Measurements from ENCODE around the gene CDCA8. TPM values are rescaled to one million over a fixed set of nuclear protein-coding genes. Genes with fewer than 3 reads are reported as not detected.
"Not testable (repeated sequence)": the region's sequence is repeated elsewhere in the genome, so short reads cannot be mapped to it uniquely, and the experiment has no call there.

The CDCA8 gene
- polyA plus RNA-seq, 5 donors, result 13.0 to 29.2 (median 16.2) TPM

DNA sequence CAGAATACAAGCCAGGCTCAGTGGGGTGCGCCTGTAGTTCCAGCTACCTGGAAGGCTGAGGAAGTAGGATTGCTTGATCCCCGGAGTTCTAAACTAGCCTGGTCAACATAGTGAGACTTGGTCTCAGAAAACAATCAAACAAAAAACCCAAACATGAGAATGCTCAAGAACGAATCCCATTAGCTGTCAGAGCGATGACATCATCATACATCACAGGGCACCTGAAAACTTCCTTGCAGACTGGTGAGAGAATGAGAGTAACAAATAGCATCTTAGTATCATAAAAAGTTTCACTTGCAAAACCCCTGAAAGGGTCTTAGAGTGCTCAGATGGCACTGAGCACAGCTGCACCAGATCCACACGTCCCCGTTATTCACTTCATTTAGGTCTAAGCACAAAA, 21.1 kb upstream of the CDCA8 start:
- no peak for DNase-seq

DNA sequence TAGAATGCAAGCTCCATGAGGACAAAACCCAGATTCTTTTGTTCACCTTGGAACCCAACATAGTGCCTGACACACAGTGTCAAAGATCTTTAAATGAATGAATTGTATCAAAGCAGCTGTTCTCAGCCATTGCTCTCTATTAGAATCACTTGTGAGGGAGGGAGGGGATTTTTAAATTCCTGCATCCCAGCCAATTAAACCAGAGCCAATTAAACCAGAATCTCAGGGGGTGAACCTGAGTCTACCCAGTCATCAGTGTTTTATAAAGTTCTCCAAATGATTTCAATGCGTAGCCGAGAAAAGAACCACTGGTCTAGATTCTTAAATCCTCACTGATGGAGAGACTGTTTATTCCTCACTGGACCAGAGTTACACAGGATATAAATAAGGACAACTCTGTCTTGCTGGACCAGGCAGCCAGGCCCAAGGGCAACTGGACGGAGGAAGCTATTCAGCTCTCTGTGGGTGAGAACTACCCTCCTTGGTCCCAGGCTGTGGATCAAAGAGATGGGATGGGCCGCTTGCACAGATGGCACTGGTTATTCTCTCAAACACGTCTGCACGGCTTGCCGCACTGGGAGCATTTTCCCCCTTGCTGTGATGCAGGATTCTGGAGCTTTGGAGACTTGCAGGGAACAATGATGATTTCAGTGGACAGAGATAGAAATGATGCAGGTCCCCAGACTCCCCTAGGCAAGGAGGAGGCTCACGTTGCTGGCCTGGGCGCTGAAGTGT, 20.0 kb upstream of the CDCA8 start:
- DNase-seq, result no peak

DNA sequence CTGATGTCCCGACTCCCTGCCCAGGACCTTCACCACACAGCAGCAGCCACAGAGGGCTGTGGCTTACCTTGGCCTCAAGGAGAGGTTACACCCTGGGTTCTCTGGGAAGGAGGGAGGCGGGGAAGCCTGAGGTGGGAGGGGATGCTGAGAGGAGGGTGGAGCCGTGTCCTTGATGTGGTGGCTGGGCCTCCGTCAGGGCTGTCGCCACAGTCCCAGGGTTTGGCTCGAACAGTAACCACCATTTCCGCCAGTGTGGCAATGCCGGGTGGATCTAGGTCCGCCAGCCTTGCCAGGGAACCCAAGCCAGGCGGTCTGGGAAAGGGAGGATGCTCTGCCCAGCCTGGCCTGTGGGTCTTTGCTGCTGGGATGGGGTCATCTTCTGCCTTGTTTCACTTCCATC, 18.4 kb upstream of the CDCA8 start:
- no peak for DNase-seq

DNA sequence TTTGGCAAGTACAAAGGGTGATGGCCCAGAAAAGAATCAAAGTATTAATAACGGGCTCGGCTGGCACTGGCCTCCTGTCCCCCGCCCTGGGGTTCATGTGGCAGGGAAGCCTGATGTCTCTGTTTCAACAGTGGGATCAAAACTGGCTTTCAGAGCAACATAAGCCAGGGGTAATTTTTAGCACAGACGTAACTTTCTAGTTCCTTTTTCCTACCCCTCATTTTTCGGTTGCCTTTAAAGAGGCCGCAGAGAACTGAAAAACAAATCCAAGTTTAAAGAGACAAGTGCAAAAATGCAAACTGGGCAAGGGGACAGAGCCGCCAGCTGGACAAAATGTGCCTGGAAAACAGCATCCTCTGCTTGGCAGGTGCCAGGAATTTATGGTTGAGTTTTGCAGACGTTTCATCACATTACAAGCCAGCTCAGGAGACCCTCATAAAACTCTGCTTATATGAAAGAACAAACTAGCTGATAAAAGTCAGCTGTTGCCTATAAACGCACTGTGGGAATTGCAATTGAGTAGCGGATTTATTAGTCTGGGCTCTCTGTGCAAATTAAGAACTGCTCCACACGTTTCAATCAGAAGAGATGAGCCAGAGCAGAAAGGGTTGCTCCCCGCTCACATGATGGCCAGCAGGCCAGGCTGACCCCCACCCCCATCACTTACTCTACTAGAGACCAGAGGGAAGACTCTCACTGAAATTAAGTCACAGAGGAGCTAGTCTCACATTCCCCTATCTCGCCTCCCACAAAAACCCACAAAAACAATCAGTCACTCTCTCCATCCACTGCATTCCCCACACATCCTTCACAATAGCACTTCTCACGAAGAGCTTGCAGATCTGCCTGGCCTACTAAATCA, 15.8 kb upstream of the CDCA8 start:
- peak; percentile 26 to 31 for DNase-seq

DNA sequence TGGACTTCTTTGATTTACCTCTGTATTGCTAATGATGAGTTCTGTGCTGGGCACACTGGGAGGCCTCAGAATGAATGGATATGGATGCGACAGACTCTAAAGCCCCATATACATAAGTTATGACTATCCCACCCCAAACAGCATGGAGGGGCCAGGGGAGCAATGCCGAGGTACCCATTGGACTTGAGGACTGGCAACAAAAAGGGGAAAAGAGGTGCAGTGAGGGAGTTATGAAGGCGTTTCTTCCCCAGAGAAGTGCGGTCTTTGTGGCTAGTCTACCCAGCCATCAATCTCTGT, 15.2 kb upstream of the CDCA8 start:
- no peak for DNase-seq

DNA sequence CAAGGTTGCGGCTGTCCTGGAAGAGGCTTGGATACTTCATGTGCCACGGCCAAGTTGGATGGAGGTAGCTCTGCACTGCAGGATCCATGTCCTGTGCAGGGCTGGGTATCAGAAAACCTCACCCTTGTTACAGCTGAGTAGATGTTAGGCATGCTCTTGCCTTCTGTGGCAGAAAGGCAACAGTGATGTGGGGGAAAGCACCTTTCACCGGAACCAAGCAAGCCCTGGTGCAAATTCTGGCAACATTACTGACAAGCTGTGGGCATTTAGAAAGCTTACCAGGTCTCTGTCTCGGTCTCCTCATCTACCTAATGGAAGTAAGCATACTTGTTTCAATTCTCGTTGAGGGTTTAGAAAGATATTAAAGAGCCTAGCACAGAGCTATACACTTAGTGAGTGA, 14.5 kb upstream of the CDCA8 start:
- no peak for DNase-seq

DNA sequence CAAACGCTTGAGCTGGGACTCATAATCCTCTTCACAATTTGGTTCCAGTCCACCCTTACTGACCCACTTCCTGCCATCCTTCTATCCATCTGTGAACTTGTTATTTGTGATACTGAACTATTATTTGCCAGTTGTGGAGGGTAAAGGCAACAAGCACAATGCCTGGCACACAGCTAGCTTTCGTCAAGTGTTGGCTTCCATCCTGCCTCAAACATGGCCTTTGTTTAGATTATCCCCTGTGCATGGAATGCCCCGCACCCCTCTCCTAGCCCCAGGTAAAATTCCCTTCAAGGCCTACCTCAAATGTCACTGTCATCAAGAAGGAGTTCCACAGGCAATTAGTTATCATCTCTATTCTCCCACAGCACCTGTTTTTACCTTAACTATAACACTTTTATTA, 11.4 kb upstream of the CDCA8 start:
- DNase-seq, result no peak

DNA sequence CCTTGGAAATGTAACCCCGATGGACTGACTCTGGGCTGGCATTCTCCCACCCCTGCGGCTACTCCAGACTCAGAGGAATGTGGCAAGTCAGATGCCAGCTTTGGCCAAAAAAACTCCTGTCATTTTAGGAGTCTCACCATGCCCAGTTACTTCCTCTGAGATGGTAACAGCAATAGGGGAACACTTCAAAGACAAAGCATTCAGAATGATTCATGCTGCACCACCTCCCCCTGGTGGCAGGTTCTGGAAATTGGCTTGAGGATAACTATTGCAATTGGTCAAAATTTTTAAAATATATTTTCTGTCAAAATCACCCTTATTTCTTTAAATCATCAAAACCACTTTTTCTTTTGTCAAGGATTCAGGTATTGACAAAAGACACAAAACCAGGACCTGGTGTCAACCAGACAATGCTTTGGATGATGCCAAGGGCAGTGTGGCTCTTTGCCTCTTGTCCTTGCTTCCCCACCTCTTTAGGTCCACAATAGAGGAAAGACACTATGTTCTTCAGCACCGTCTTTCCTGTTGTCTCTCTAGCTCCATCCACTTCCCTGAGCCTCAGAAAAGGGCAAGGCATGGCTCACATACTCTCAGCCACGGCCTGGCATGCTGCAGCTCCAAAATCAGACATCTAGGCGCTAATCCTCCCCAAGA, 9.9 kb upstream of the CDCA8 start:
- DNase-seq, result peak in 1 of 2 donors; percentile 47

DNA sequence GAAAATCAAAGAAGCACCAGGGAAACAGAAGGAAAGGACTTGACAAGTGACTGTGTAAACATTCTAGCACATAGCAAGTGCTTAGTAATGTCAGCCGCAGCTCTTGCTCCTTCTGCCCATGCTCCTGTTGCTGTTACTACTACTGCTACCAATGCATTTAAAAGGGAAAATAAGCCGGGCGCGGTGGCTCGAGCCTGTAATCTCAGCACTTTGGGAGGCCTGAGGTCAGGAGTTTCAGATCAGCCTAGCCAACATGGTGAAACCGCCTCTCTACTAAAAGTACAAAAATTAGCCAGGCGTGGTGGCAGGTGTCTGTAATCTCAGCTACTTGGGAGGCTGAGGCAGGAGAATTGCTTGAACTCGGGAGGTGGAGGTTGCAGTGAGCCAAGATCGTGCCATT, 8.1 kb upstream of the CDCA8 start:
- not testable (repeated sequence) for DNase-seq

DNA sequence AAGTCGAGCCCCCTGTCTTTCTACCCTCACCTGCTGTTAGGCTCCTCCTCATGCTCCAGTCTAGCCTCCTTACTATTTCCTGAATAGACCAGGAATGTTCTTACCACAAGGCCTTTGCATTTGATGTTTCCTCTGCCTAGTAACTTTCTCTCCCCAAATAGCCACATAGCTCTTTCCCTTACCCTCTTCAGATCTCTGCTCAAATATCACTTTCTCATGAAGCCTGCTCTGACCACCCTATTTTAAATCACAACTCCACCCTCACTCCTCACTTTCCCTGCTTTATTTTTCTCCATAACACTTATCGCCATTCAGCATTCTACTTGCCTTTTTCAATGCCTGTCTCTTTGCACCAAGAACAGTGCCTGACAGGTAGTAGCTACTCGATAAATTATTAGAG, 6.6 kb upstream of the CDCA8 start:
- DNase-seq, result no peak

DNA sequence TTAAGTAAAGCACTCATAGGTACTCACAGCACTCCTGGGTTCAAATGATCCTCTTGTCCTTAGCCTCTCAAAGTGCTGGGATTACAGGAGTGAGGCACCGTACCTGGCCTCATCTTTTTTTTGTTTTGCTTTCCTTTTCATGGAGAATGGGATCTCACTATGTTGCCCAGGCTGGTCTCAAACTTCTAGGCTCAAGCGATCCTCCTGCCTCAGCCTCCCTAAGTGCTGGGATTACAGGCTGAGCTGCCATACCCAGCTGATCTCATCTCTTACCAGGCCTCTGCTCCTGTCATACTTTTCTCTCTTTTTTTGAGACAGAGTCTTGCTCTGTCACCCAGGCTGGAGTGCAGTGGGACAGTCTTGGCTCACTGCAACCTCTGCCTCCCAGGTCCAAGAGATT, 4.6 kb upstream of the CDCA8 start:
- not testable (repeated sequence) for DNase-seq

DNA sequence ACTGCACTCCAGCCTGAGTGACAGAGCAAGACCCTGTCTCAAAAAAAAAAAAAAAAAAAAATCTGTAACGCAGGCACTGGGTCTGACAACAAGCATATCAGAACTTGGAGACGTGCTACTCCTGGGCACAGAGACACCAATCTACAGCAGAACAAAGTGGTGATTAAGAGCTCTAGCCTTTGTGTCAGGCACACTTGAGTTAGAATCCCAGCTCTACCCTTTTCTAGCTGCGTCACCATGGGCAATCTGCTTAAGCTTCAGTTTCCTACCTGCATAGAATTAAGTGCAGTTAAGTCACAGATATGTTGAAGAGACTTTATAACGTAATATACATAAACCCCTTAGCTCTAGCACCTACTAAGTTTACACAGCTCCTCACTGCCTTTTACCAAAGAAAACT, 3.4 kb upstream of the CDCA8 start:
- no peak for DNase-seq

DNA sequence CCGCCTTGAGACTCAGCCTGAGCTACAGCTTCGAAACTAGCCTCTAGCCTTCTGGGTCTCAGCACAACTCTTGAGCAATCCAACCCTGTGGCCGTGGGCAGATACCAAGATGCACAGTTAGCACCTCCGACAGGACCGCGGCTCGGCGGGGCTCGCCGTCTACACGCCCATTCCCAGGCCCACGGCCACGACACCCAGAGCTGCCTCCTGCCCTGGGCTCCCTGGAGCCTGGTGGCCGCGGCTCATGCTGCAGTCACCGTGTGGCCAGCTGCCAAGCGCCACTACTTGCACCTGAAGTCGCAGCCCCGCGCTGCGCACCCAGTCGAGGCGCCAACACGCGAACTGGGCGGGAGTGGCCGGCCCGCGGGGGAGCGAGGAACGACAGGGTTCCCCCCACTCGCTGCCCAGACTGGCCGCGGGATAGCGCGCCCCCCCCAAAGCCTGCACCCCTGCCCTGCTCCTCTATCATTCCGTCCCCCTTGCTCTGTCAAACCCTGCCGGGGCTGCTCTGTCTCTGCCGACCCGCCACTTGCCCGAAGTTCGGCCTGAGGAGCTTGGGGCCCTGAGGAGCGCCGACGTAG, 729 bp upstream of the CDCA8 start:
- DNase-seq, result no peak

DNA sequence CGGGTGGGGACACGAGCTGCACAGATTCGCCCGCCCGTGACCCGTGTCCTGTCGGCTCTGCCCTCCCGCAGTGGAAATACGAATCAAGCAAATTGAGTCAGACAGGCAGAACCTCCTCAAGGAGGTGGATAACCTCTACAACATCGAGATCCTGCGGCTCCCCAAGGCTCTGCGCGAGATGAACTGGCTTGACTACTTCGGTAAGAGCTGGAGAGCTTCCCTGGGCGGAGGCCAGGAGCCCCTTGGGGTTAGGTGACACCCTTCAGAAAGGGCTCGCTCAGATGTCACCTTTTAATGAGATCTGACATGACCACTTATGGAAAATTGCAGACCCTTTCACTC, 489 bp downstream of the CDCA8 start:
- no peak for DNase-seq

DNA sequence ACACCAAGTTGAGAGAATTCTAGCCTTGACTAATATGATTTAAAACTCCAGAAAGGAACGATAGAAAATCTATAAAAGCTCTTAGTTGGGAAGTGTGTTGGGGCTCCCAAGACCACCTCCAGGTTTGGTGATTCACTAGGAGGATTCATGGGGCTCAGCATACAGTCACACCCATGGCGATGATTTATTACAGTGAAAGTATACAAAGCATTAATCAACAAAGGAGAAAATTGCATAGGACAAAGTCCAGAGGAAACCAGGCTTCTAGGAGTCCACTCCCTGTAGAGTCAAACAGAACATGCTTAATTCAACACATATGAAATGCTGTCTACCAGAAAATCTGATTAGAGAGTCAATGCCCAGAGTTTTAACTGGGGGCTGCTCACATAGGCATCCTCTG, 4.8 kb downstream of the CDCA8 start:
- DNase-seq, result no peak

DNA sequence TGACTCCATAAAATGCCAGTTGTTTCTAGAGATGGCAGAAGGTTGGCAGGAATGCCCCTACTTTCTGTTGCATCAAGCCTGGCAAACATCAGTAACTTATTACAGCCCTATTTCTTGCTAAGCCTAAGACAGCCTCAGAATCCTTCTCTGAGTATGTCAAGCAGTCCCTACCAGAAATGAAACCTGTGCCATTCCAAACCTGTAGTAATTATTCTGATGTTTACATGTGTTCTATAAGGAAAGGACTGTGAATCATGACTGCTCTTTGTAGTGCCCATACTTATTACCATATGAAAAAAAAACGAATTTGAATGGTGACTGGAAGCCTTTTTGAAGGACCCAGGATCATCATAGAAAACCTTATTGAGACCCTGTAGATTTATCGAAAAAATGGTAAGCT, 5.4 kb downstream of the CDCA8 start:
- no peak for DNase-seq

DNA sequence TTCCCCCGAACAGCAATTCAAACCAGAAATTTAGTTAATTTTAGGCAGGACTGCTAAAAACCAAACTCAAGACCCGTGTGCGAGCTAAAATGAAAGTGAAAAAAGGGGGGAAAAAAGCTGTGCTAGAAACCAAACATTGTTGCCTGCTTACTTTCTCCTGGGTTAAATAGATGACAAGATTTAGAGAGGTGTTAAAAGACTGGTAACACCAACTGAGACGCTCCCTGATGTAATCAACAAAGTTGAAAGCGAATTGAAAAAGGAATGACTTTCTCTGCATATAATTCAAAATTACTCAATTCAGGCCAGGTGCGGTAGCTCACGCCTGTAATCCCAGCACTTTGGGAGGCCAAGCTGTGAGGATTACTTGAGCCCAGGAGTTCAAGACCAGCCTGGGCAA, 6.8 kb downstream of the CDCA8 start:
- DNase-seq, result no peak

DNA sequence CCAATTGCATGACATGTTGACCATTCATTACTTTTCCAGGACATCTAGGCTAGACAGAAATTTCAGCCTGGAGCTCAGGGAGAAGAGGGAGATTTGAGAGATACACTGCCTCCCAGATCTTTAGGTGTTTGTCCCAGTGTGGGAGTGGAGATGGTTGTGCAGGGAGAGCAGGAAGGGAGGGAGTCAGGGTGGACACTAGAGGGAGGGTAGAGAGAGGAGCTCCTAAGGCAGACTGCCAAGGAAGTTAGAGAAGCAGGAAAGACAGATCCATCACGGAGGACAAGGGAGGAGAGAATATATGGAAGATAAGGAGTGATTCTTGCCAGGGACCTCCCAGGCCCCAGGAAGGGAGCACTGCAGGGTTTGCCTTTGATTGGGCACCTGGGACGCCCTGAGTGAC, 8.7 kb downstream of the CDCA8 start:
- no peak for DNase-seq

DNA sequence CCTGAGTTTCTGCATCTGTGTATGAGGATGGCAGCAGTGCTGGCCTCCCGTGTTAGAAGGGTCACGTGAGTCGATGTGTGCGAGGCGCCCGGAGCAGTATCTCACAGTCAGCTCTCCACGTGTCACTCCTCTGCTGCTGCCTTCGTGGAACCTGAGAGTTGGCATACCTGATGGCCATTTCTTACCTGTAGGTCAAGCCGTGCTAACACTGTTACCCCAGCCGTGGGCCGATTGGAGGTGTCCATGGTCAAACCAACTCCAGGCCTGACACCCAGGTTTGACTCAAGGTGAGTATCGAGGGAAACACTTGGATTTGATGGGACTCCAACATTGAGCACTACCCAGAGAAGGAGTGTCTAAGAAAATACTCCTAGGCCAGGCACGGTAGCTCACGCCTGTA, 10.7 kb downstream of the CDCA8 start:
- DNase-seq, result no peak

DNA sequence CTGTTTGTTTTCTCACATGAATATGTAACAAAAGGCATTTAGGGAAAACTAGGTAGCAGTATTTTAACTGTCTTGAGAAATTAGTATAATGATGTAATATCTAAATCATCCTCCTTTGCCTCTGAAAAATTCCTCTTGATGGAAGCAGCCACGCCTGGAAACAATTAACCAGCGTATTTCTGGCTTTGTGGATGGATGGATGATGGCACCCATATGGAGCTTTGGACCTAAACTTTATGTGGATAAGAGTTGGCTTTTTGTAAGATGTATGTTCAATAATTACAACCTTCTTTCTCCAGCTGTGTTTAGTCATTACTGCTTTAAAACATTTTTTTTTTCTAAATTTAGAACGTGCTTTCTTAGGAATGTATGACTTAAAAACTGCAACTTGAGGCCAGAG, 12.7 kb downstream of the CDCA8 start:
- DNase-seq, result no peak

DNA sequence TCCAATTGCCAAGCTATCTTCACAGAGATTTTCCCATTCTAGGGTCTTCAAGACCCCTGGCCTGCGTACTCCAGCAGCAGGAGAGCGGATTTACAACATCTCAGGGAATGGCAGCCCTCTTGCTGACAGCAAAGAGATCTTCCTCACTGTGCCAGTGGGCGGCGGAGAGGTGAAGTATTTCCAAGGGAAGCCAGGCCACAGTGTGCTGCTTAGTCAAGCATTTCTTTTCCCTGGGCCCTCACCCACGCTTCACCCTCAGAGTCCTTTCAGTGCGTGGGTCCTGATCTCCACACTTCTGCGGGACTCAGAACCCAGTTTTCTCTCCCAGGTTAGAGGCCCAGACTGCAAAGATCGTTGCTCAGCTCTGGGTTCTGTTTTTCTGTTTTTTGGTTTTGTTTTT, 13.1 kb downstream of the CDCA8 start:
- DNase-seq, result no peak

DNA sequence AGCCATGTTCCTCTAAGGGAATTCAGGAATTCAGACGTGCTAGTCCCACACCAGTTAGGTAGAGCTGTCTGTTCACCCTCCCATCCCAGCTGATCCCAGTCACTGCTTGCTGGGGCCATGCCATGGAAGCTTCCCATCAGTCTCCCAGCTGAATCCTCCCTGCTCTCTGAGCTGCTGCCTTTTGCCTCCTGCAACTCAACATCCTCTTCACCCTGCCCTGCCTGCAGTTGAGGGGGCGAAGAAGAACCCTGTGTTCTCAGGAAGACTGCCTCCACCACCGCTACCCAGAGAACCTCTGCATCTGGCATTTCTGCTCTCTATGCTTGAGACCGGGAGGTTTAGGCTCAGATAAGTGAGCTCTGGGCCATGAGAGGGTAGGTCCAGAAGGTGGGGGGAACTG, 16.2 kb downstream of the CDCA8 start:
- DNase-seq, result no peak

DNA sequence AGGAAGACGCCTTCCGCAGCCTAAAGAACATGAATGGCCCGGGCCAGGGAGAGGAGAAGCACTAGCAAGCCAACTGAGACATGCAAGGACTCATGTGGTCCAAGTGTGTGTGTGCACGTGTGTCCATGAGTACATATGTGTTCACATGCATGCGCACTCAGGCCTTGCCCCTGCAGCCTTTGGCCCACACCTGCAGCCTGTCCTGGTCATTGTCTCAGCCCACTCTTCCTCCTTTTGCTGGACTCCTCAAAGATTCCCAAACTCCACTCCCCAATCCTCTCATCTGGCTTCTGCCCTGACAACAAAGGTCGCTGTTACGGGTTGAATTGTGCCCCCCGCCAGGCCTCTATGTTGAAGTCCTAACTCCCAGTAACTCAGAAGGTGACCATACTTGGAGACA, 21.9 kb downstream of the CDCA8 start:
- DNase-seq, result no peak
